DND-41 (cell line): ENCODE results near the gene CDH1.
"Not testable (repeated sequence)": the region's sequence is repeated elsewhere in the genome, so short reads cannot be mapped to it uniquely, and the experiment has no call there.

ENCODE experiments used
- ATAC-seq: fragments of 200-7000 bp; cut with Tn5 transposase; 3 replicates; pipeline ENCODE4 v1.9.1; 2021; ENCODE audit warnings: low read depth; ENCODE audit not compliant: insufficient read depth
- DNase-seq: peaks from one replicate; pipeline ENCODE4 v3.0.0-alpha.2; 2020
- H2AFZ ChIP-seq: 2 replicates; pipeline ENCODE4 v1.6.0; 2012; ENCODE audit warnings: low read depth, low read length
- H3K27ac ChIP-seq: 2 replicates; pipeline ENCODE4 v1.5.1; 2012; ENCODE audit warnings: low read length, inconsistent platforms
- H3K27me3 ChIP-seq: fragments of 200-600 bp; sonication (generic); 2 replicates; pipeline ENCODE4 v1.6.0; 2012; ENCODE audit warnings: low read length, mild to moderate bottlenecking, inconsistent platforms; ENCODE audit not compliant: insufficient read depth, poor library complexity
- H3K36me3 ChIP-seq: 2 replicates; pipeline ENCODE4 v1.5.1; 2012; ENCODE audit warnings: low read length, inconsistent platforms; ENCODE audit not compliant: insufficient read depth
- H3K4me1 ChIP-seq: 2 replicates; pipeline ENCODE4 v1.5.1; 2012; ENCODE audit warnings: mild to moderate bottlenecking, low read length; ENCODE audit not compliant: insufficient read depth
- H3K4me2 ChIP-seq: 2 replicates; pipeline ENCODE4 v1.6.0; 2012; ENCODE audit warnings: mild to moderate bottlenecking, moderate library complexity, low read length, inconsistent platforms; ENCODE audit not compliant: insufficient read depth
- H3K4me3 ChIP-seq, 2 experiments: fragments of 200-600 bp in 1 of 2; shearing (Covaris generic) in 1 of 2; 2 replicates each; pipeline ENCODE4 v1.5.1; 2012 to 2016; ENCODE audit warnings: inconsistent platforms in 2 of 2, low read length in 2 of 2, mild to moderate bottlenecking in 2 of 2, low read depth in 1 of 2, moderate library complexity in 1 of 2
- H3K79me2 ChIP-seq: 2 replicates; pipeline ENCODE4 v1.6.0; 2012; ENCODE audit warnings: low read length, inconsistent platforms; ENCODE audit not compliant: insufficient read depth
- H3K9ac ChIP-seq: 2 replicates; pipeline ENCODE4 v1.6.0; 2012; ENCODE audit warnings: low read depth, mild to moderate bottlenecking, inconsistent platforms, low read length, moderate library complexity
- H3K9me3 ChIP-seq: 2 replicates; pipeline ENCODE4 v1.5.1; 2012; ENCODE audit warnings: low read length, moderate library complexity, mild to moderate bottlenecking, inconsistent platforms; ENCODE audit not compliant: insufficient read depth, severe bottlenecking
- H4K20me1 ChIP-seq: 2 replicates; pipeline ENCODE4 v1.6.0; 2012; ENCODE audit warnings: low read length; ENCODE audit not compliant: insufficient read depth
- CTCF ChIP-seq: IDR thresholded peaks from 2 replicates; pipeline ENCODE4 v1.5.1; 2012; ENCODE audit warnings: borderline replicate concordance, low read length, moderate library complexity, mild to moderate bottlenecking; ENCODE audit not compliant: poor library complexity, severe bottlenecking; ENCODE audit errors: extremely low read depth
- EZH2 ChIP-seq: IDR thresholded peaks from 3 replicates; pipeline ENCODE4 v1.6.1; 2012; ENCODE audit warnings: borderline replicate concordance, low read depth, mild to moderate bottlenecking, moderate library complexity, low read length, inconsistent platforms; ENCODE audit not compliant: severe bottlenecking

CDH1 gene

GRCh38 chr16:68786685-68787418, 49.8 kb downstream of the CDH1 start:
- no peaks in the 10 kb centered on the region for H3K9me3 ChIP-seq
- TF ChIP-seq CTCF (no peak), EZH2 (no peak)
- no peak overlapping the region for H3K27ac ChIP-seq
- DNase-seq (no peak), ATAC-seq (no peak)
- H3K4me1 ChIP-seq: no peaks in the 10 kb centered on the region
- H2AFZ ChIP-seq: no peak overlapping the region
- no peaks in the 10 kb centered on the region for H4K20me1 ChIP-seq
- H3K27me3 ChIP-seq: no peaks in the 10 kb centered on the region
- no peak overlapping the region for H3K9ac ChIP-seq
- no peak overlapping the region for H3K4me3 ChIP-seq
- no peaks in the 10 kb centered on the region for H3K79me2 ChIP-seq
- H3K36me3 ChIP-seq: no peaks in the 10 kb centered on the region
- H3K4me2 ChIP-seq: no peak overlapping the region

GRCh38 chr16:68787419-68787807, 50.3 kb downstream of the CDH1 start:
- not testable (repeated sequence) for H4K20me1 ChIP-seq, H2AFZ ChIP-seq, ATAC-seq, H3K27me3 ChIP-seq, DNase-seq, H3K4me3 ChIP-seq, H3K4me1 ChIP-seq, H3K4me2 ChIP-seq, H3K9ac ChIP-seq, H3K36me3 ChIP-seq, H3K27ac ChIP-seq, H3K9me3 ChIP-seq, H3K79me2 ChIP-seq

GRCh38 chr16:68790130-68790761, 53.2 kb downstream of the CDH1 start:
- no peak for TF ChIP-seq CTCF
- TF ChIP-seq EZH2: no peak
- Histone ChIP-seq H3K4me2 (no peak overlapping the region), H3K4me3 (no peak overlapping the region), H3K9ac (no peak overlapping the region), H2AFZ (no peak overlapping the region), H3K9me3 (no peaks in the 10 kb centered on the region), H4K20me1 (no peaks in the 10 kb centered on the region), H3K27ac (no peak overlapping the region), H3K79me2 (no peaks in the 10 kb centered on the region), H3K27me3 (no peaks in the 10 kb centered on the region), H3K4me1 (no peaks in the 10 kb centered on the region), H3K36me3 (no peaks in the 10 kb centered on the region)
- DNase-seq (no peak), ATAC-seq (no peak)

GRCh38 chr16:68790944-68791343, 53.9 kb downstream of the CDH1 start:
- Histone ChIP-seq H3K4me1 (no peaks in the 10 kb centered on the region), H3K4me2 (no peak overlapping the region), H3K27ac (no peak overlapping the region), H4K20me1 (no peaks in the 10 kb centered on the region), H3K79me2 (no peaks in the 10 kb centered on the region), H2AFZ (no peak overlapping the region), H3K9me3 (no peaks in the 10 kb centered on the region), H3K9ac (no peak overlapping the region), H3K27me3 (no peaks in the 10 kb centered on the region), H3K36me3 (no peaks in the 10 kb centered on the region), H3K4me3 (no peak overlapping the region)
- TF ChIP-seq CTCF (no peak), EZH2 (no peak)
- ATAC-seq: no peak
- no peak for DNase-seq
